SU-DHL-6 (cell line): Measurements from ENCODE around the gene CIAO2B.

Experiments
- CTCF ChIP-seq: fragments of 200-600 bp; sonication (generic); IDR thresholded peaks from one replicate; pipeline ENCODE4 v1.5.1; 2017; ENCODE audit warnings: antibody characterized with exemption, mild to moderate bottlenecking, low read length, moderate library complexity; ENCODE audit not compliant: insufficient read depth, poor library complexity, severe bottlenecking
- EZH2phosphoT487 ChIP-seq: fragments of 200-600 bp; sonication (generic), shearing (Covaris generic); conservative IDR thresholded peaks from 2 replicates; pipeline ENCODE4 v1.6.1; 2018; ENCODE audit warnings: mild to moderate bottlenecking, antibody characterized with exemption, low read length, moderate library complexity, mixed read lengths

DNA sequence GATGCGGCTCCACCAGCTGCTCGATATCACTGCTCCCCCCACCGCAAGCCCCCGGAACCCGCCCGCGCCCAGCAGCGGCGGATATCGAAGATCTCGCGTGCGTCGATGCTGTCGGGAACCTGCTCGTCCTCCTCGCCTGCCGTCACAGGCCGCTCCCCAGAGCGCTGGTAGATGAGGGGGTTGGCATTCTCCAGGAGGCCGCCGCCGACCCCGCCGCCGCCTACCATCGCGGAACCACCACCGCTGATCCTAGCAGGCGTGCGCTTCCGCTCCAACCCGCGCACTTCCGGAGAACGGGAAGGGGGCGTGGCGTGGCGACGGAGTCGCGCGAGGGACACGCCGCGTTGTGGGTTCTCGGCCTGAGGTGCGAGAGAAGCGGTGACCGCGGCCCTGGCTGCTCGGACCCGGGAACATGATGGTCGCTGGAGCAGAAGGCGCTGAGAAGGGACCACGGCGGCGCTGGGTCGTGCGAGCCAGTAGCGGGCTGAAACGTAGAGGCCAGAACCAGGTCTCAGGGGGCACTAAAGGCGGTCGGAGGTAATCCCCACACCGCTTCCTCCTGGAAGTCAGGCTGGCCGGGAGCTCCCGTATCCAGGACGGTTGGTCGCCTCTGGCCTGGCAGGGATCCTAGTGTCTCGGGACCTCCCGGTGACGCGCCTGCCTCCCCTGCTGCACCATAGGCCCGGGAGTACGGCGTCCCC is at the start of gene CIAO2B:
- TF ChIP-seq CTCF = no peak
- TF ChIP-seq EZH2phosphoT487 = no peak
